Endothelial cell of umbilical vein (primary cell): ENCODE measurements around the gene LARP1. TPM values are rescaled to one million over a fixed set of nuclear protein-coding genes. Genes with fewer than 3 reads are reported as not detected.

Experiments used
- BruUV-seq: library from RNA; stranded (reverse); fragments of 400-500 nt; replicated peaks from 2 replicates; lab custom pipeline; 2021; lab: Mats Ljungman, UMichigan
- CTCF ChIA-PET: fragments of 300-600, 350-600 bp; sonication (Branson Sonifier 250); formaldehyde crosslinking; loops from one replicate; lab custom pipeline; 2021; ENCODE audit warnings: antibody characterized with exemption, inconsistent platforms; lab: Charles Lee
- POLR2A ChIA-PET: fragments of 300-600, 350-600 bp; sonication (Branson Sonifier 250); formaldehyde crosslinking; loops from one replicate; lab custom pipeline; 2021; ENCODE audit warnings: antibody characterized with exemption, inconsistent platforms; lab: Charles Lee
- DNase-seq: peaks from one replicate; pipeline ENCODE4 v3.0.0-alpha.2; 2011; ENCODE audit warnings: low read depth, low spot score
- FAIRE-seq: peaks from 2 replicates; lab custom pipeline; 2011; peaks lifted over from hg19 to GRCh38; lab: Jason Lieb, UNC
- H2AFZ ChIP-seq: 2 replicates; pipeline ENCODE4 v1.6.0; 2012; ENCODE audit warnings: low read depth, low read length, control low read depth, inconsistent platforms
- H3K27ac ChIP-seq: 2 replicates; pipeline ENCODE4 v1.5.1; 2011; ENCODE audit warnings: low read depth, mild to moderate bottlenecking, control low read depth, low read length, moderate library complexity; ENCODE audit not compliant: insufficient read depth
- H3K27me3 ChIP-seq, 2 experiments: 2 replicates each; pipeline versions ENCODE4 v1.6.0 to v1.6.1; 2011; ENCODE audit warnings: low read length in 2 of 2, mixed read lengths in 1 of 2; ENCODE audit not compliant: control insufficient read depth in 2 of 2, insufficient read depth in 2 of 2
- H3K36me3 ChIP-seq, 2 experiments: 2 replicates in 1 of 2; 3 replicates in 1 of 2; pipeline ENCODE4 v1.5.1; 2011; ENCODE audit warnings: low read length in 2 of 2, mild to moderate bottlenecking in 1 of 2, moderate library complexity in 1 of 2; ENCODE audit not compliant: control insufficient read depth in 2 of 2, insufficient read depth in 2 of 2; ENCODE audit errors: extremely low read depth in 1 of 2
- H3K4me1 ChIP-seq: 3 replicates; pipeline ENCODE4 v1.5.1; 2011; ENCODE audit warnings: mild to moderate bottlenecking, low read length; ENCODE audit not compliant: control insufficient read depth, insufficient read depth; ENCODE audit errors: extremely low read depth
- H3K4me2 ChIP-seq: 2 replicates; pipeline ENCODE4 v1.6.1; 2011; ENCODE audit warnings: low read length, control low read depth, mixed read lengths; ENCODE audit not compliant: insufficient read depth
- H3K4me3 ChIP-seq, 3 experiments: fragments of 200-600 bp in 1 of 3; sonication (generic), shearing (Covaris generic) in 1 of 3; replicated peaks in 1 of 3; 2 replicates each; pipeline ENCODE4 v1.5.1; 2011 to 2016; ENCODE audit warnings: control low read depth in 3 of 3, low read length in 3 of 3, mild to moderate bottlenecking in 2 of 3, inconsistent platforms in 1 of 3, low read depth in 1 of 3, moderate library complexity in 1 of 3; ENCODE audit not compliant: insufficient read depth in 1 of 3
- H3K79me2 ChIP-seq: 2 replicates; pipeline ENCODE4 v1.6.0; 2012; ENCODE audit warnings: low read length, inconsistent platforms; ENCODE audit not compliant: control insufficient read depth, insufficient read depth
- H3K9ac ChIP-seq: replicated peaks from 2 replicates; pipeline ENCODE3; 2011; ENCODE audit warnings: low read length, control low read depth; ENCODE audit not compliant: insufficient read depth; ENCODE audit errors: extremely low read depth
- H3K9me1 ChIP-seq: replicated peaks from 3 replicates; pipeline ENCODE4 v1.6.0; 2011; ENCODE audit warnings: mild to moderate bottlenecking, low read length; ENCODE audit not compliant: control insufficient read depth, insufficient read depth; ENCODE audit errors: extremely low read depth
- H3K9me3 ChIP-seq: replicated peaks from 2 replicates; pipeline ENCODE4 v1.5.1; 2012; ENCODE audit warnings: low read length, inconsistent platforms; ENCODE audit not compliant: control insufficient read depth, insufficient read depth
- H4K20me1 ChIP-seq: replicated peaks from 2 replicates; pipeline ENCODE3; 2011; ENCODE audit warnings: mild to moderate bottlenecking, low read length; ENCODE audit not compliant: control insufficient read depth, insufficient read depth; ENCODE audit errors: extremely low read depth
- JUN ChIP-seq: IDR thresholded peaks from 2 replicates; pipeline ENCODE4 v1.6.1; 2011; ENCODE audit warnings: borderline replicate concordance, low read depth; ENCODE audit not compliant: insufficient read length, insufficient read depth
- MYC ChIP-seq: IDR thresholded peaks from one replicate; pipeline ENCODE4 v1.6.1; 2011; ENCODE audit warnings: mild to moderate bottlenecking, low read depth, low read length
- POLR2A ChIP-seq: IDR thresholded peaks from 2 replicates; pipeline ENCODE4 v1.6.1; 2012; ENCODE audit warnings: low read depth, mild to moderate bottlenecking, control low read depth, low read length
- POLR2AphosphoS5 ChIP-seq: IDR thresholded peaks from 2 replicates; pipeline ENCODE4 v1.6.1; 2012; ENCODE audit warnings: low read depth, mild to moderate bottlenecking, control low read depth, low read length, moderate library complexity; ENCODE audit not compliant: insufficient read depth
- dilution Hi-C: fragments of 300-500 bp; cut with MboI; formaldehyde crosslinking; loops from one replicate; pipeline ENCODE4 v1.15.0; 2019; ENCODE audit warnings: low sequenced_read_pairs; ENCODE audit not compliant: extremely low pct_ligation_motif_present
- intact Hi-C: fragments of 100-400 bp; cut with micrococcal nuclease; formaldehyde crosslinking; loops from one replicate; pipeline ENCODE4 v1.10.0; 2022
- polyA plus RNA-seq, 4 experiments: library from polyadenylated mRNA; depleted of rRNA in 3 of 4; stranded (reverse) in 3 of 4; unstranded in 1 of 4; fragments of >200 nt; gene quantifications; 2 replicates each; pipeline versions ENCODE4 v1.2.1 to v1.2.3, GENCODE V29; 2011 to 2012; ENCODE audit warnings: missing spikeins in 1 of 4
- total RNA-seq: library from RNA; stranded (reverse); gene quantifications from 2 replicates; pipeline ENCODE4 v1.2.3, GENCODE V29; 2021
- TF ChIP-seq, protein P1 (sequence below), 2 donors: IDR thresholded peaks; 1 replicate in 1 of 2; 2 replicates in 1 of 2; pipeline ENCODE4 v1.5.1; 2011; ENCODE audit warnings: low read length in 2 of 2, mild to moderate bottlenecking in 2 of 2, moderate library complexity in 2 of 2, control low read depth in 1 of 2, inconsistent platforms in 1 of 2, low read depth in 1 of 2; ENCODE audit not compliant: insufficient read depth in 1 of 2; ENCODE audit errors: extremely low read depth in 1 of 2
- TF ChIP-seq, protein P2 (sequence below): IDR thresholded peaks from 2 replicates; pipeline ENCODE4 v1.6.1; 2011; ENCODE audit not compliant: insufficient read depth, insufficient read length

Gene LARP1
- total and polyA plus RNA-seq, 2 donors (not counting 3 experiments of a cell fraction or from before 2014, with no cell fraction given), result 70.4 to 252 TPM

DNA sequence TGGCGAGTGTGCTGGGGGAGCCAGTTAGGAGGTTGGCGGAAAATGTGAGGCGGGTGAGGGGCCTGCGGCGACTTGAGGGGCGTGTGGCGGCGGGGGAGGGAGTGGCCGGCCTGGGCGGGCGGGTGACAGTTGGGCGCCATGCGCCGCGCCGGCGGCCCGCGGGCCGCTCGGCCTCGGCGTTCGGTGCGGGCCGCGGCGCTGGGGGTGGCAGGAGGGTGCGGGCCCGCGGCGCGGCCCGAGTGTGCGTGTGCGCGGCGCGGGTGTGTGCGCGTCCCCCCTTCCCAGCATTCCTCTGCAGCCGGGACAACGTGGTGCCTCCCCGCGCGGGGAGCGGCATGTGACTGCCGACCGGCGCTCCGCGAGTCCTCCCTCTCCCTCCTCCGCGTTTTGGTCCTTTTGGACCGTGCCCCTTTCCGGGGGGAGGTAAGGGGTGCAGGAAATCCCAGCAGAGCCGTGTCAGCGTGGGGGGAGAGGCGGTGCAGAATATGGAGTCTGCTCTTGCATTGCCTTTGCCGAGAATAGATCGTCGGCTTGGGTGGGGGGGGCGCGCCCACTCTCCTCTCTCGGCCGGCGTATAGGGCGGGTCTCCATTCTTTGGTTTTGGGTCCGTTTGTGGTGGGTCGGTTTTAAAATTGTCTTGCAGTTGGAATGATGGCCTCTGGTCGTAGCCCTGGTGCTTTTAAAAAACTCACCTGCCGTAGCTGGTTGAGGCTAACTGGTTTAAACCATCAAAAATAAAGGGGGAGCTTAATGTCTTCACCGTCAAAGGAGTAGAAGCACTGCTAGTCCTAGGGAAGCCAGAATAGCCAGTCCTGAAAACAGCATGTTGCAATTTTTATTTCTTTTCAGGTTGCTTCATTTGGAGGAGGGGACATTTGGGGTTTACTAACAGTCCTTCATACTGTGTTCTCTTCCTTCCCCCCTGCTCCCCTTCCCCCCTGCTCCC is 2.0 kb downstream of the LARP1 start:
- peak overlapping the region; percentile 82 for H3K9ac ChIP-seq
- peak; percentile 29 for DNase-seq
- H3K79me2 ChIP-seq, result peaks cover 68% of the 10 kb centered on the region
- CTCF ChIA-PET, result interaction anchor here (1.0 to 2.2 kb wide), 4 partner anchors 11 to 107 kb away, joined by 3 to 7 read pairs (median 4); no protein-coding TSS in a partner anchor
- no peaks in the 10 kb centered on the region for H3K9me3 ChIP-seq
- peak; percentile 75 for FAIRE-seq
- H3K4me3 ChIP-seq, result peak overlapping the region; percentile 86 to 92 (median 88)
- POLR2A ChIA-PET, result interaction anchor here (0.7 kb wide), 1 partner anchor 35 kb away, joined by 4 read pairs; no protein-coding TSS in a partner anchor
- no peaks in the 10 kb centered on the region for H3K9me1 ChIP-seq
- H3K27me3 ChIP-seq, result no peaks in the 10 kb centered on the region
- peaks cover 34% of the 10 kb centered on the region for H3K4me1 ChIP-seq
- peaks cover 13% of the 10 kb centered on the region for H4K20me1 ChIP-seq
- intact Hi-C loops, result loop anchor here (2.0 to 10.0 kb wide), 4 partner anchors 14 to 712 kb away; partner anchors contain the start of gene MRPL22
- dilution Hi-C loops, result no loop called here
- H3K4me2 ChIP-seq, result peak overlapping the region; percentile 85
- H3K36me3 ChIP-seq, result no peaks in the 10 kb centered on the region
- peak overlapping the region; percentile 51 for H3K27ac ChIP-seq
- BruUV-seq, result no TSS peak
- TF ChIP-seq JUN (no peak), POLR2A (peak; percentile 44), MYC (peak; percentile 76), POLR2AphosphoS5 (peak; percentile 49)
- TF ChIP-seq, protein P1, sequence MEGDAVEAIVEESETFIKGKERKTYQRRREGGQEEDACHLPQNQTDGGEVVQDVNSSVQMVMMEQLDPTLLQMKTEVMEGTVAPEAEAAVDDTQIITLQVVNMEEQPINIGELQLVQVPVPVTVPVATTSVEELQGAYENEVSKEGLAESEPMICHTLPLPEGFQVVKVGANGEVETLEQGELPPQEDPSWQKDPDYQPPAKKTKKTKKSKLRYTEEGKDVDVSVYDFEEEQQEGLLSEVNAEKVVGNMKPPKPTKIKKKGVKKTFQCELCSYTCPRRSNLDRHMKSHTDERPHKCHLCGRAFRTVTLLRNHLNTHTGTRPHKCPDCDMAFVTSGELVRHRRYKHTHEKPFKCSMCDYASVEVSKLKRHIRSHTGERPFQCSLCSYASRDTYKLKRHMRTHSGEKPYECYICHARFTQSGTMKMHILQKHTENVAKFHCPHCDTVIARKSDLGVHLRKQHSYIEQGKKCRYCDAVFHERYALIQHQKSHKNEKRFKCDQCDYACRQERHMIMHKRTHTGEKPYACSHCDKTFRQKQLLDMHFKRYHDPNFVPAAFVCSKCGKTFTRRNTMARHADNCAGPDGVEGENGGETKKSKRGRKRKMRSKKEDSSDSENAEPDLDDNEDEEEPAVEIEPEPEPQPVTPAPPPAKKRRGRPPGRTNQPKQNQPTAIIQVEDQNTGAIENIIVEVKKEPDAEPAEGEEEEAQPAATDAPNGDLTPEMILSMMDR (IDR thresholded peaks at IDR 0.05; ENCODE audit: extremely low read depth in 1 of 2, insufficient read depth in 1 of 2, low read depth in 1 of 2, low read length in 2 of 2), result no peak
- TF ChIP-seq, protein P2, sequence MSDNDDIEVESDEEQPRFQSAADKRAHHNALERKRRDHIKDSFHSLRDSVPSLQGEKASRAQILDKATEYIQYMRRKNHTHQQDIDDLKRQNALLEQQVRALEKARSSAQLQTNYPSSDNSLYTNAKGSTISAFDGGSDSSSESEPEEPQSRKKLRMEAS, result peak; percentile 36
- no peak overlapping the region for H2AFZ ChIP-seq
